ENCODE measurements around the gene SLC6A20. TPM values are rescaled to one million over a fixed set of nuclear protein-coding genes. Genes with fewer than 3 reads are reported as not detected.
"Not testable (repeated sequence)": the region's sequence is repeated elsewhere in the genome, so short reads cannot be mapped to it uniquely, and the experiment has no call there.

Gene SLC6A20
- total RNA-seq, 4 donors from 2014 or later, result 2.6 TPM; not detected in 3

- H3K27me3 ChIP-seq, result no peaks in the 10 kb centered on the region
- intact Hi-C loops (cut with DNase I; ENCODE audit: low total_unique reads), result no loop called here
- no peak for DNase-seq
- H3K9me3 ChIP-seq, result no peaks in the 10 kb centered on the region
- no peak overlapping the region for H3K4me3 ChIP-seq
- no peak overlapping the region for H3K27ac ChIP-seq
- H3K36me3 ChIP-seq, result no peaks in the 10 kb centered on the region
- TF ChIP-seq POLR2A (IDR thresholded peaks at IDR 0.05), result no peak
- TF ChIP-seq, protein P1, sequence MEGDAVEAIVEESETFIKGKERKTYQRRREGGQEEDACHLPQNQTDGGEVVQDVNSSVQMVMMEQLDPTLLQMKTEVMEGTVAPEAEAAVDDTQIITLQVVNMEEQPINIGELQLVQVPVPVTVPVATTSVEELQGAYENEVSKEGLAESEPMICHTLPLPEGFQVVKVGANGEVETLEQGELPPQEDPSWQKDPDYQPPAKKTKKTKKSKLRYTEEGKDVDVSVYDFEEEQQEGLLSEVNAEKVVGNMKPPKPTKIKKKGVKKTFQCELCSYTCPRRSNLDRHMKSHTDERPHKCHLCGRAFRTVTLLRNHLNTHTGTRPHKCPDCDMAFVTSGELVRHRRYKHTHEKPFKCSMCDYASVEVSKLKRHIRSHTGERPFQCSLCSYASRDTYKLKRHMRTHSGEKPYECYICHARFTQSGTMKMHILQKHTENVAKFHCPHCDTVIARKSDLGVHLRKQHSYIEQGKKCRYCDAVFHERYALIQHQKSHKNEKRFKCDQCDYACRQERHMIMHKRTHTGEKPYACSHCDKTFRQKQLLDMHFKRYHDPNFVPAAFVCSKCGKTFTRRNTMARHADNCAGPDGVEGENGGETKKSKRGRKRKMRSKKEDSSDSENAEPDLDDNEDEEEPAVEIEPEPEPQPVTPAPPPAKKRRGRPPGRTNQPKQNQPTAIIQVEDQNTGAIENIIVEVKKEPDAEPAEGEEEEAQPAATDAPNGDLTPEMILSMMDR (IDR thresholded peaks at IDR 0.05), result no peak
- H3K4me1 ChIP-seq, result no peaks in the 10 kb centered on the region
These were observed 40.3 kb downstream of the SLC6A20 start for GRCh38 chr3:45756055-45756454.

DNA sequence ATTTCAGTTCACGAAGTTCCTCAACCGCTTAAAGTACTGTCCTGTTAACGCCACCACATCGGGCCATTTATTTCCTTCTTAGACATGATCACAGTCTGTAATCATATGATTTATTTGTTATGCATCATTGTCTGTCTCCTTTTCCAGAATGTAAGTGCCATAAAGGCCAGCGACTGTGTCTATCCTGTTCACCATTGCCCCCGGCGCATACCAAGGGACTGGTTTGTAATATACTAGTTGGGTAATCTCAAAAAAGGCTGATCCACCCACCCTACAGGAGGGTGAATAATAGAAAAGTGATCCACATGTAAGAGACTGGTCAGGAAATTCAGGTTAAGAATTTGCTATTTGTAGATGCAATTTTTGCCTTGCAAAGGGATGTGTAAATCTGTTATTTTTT is 41.9 kb downstream of the SLC6A20 start:
- Histone ChIP-seq H3K36me3 (no peaks in the 10 kb centered on the region), H3K4me1 (no peaks in the 10 kb centered on the region), H3K27me3 (no peaks in the 10 kb centered on the region), H3K9me3 (no peaks in the 10 kb centered on the region), H3K27ac (no peak overlapping the region), H3K4me3 (no peak overlapping the region)
- intact Hi-C loops (cut with DNase I; ENCODE audit: low total_unique reads), result no loop called here
- TF ChIP-seq, protein P1 (IDR thresholded peaks at IDR 0.05), result no peak
- TF ChIP-seq POLR2A (IDR thresholded peaks at IDR 0.05), result no peak
- DNase-seq, result no peak

DNA sequence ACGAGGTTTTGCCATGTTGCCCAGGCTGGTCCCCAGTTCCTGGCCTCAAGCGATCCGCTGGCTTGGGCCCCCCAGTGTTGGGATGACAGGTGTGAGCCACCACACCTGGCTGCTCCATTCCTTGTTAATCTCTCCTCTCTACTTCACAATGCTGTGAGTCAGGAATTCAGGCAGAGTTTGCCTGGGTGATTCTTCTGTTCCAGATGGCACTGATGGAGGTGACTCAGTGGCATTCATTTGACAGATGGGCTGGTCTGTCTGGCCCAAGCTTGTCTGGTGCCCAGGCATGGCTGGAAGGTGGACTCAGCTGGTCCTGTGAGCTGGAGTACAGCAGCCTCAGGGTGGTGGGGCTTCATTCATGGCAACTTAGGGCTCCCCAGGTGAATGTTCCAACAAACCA is 43.2 kb downstream of the SLC6A20 start:
- Histone ChIP-seq H3K4me1 (no peaks in the 10 kb centered on the region), H3K9me3 (no peaks in the 10 kb centered on the region), H3K36me3 (no peaks in the 10 kb centered on the region), H3K27ac (no peak overlapping the region), H3K27me3 (no peaks in the 10 kb centered on the region), H3K4me3 (no peak overlapping the region)
- TF ChIP-seq POLR2A (IDR thresholded peaks at IDR 0.05), result no peak
- TF ChIP-seq, protein P1 (IDR thresholded peaks at IDR 0.05), result no peak
- DNase-seq, result no peak
- intact Hi-C loops (cut with DNase I; ENCODE audit: low total_unique reads), result no loop called here

DNA sequence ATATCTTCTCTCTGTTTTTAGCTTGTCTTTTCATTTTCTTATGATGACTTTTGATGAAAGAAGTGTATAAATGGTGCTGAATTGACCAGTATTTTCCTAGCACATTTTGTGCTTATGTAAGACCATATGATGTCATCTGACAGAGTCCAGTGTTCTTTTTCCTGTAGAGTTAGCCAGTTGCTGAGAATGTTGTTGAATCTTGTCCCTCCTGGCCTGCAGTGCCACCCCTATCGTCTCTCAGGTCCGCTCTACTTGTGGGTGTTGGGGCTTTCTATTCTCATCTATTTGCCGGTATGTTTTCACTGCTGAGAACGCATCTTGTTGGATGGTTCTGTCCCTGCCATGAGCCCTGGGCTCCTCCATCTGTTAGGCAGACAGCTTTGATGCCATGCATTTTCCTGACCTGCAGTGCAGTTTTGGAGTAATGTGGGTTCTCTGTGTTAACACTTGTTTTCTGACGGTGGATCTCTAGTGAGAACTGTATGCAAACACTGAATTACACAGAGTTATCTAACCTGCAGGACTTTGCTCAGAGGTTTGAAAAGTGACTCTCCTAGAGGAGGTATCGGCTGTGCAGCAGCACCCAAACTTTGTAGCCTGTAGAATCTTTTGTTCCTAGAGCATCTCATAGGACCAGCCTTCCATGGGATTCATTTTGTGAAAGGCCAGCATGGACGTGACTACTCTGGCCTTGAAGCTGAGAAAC is 44.6 kb downstream of the SLC6A20 start:
- Histone ChIP-seq H3K36me3 (no peaks in the 10 kb centered on the region), H3K4me1 (no peaks in the 10 kb centered on the region), H3K4me3 (no peak overlapping the region), H3K27ac (no peak overlapping the region), H3K27me3 (no peaks in the 10 kb centered on the region), H3K9me3 (no peaks in the 10 kb centered on the region)
- intact Hi-C loops (cut with DNase I; ENCODE audit: low total_unique reads), result no loop called here
- DNase-seq, result no peak
- TF ChIP-seq POLR2A (IDR thresholded peaks at IDR 0.05), result no peak
- TF ChIP-seq, protein P1 (IDR thresholded peaks at IDR 0.05), result no peak

DNA sequence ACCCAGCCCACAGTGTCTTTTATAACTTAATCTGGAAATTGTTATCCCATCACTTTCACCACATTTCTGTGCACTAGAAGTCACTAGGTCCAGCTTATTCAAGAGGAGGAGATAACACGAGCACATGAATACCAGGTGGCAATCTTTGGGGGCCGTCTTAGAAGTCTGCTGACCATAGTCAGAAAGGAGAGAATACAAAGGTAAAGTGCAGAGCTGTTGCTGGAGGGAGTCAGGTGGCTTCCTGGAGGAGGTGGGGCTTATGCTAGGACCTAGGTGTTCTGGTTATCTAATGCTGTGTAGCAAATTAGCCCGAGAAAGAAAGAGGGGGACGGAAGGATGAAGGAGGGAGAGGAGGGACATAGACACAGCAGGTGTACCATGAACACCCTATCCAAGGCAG is 46.5 kb downstream of the SLC6A20 start:
- Histone ChIP-seq H3K36me3 (no peaks in the 10 kb centered on the region), H3K27ac (no peak overlapping the region), H3K27me3 (no peaks in the 10 kb centered on the region), H3K9me3 (no peaks in the 10 kb centered on the region), H3K4me3 (no peak overlapping the region), H3K4me1 (no peaks in the 10 kb centered on the region)
- DNase-seq, result no peak
- intact Hi-C loops (cut with DNase I; ENCODE audit: low total_unique reads), result no loop called here
- TF ChIP-seq POLR2A (IDR thresholded peaks at IDR 0.05), result no peak
- TF ChIP-seq, protein P1 (IDR thresholded peaks at IDR 0.05), result no peak

DNA sequence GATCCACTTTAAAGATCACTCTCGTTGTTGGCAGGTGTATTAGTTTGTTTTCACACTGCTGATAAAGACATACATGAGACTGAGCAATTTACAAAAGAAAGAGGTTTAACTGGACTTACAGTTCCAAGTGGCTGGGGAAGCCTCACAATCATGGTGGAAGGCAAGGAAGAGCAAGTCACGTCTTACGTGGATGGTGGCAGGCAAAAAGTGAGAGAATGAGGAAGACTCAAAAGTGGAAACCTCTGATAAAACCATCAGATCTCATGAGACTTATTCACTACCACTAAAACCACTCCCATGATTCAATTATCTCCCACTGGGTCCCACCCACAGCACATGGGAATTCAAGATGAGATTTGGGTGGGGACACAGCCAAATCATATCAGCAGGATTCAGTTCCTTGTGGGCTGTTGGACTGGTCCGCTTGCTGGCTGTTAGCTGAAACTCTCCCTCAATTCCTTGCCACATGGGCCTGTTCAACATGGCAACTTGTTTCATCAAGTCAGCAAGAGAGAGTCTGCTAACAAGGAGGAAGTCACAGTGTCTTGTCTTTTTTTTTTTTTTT is 47.2 kb downstream of the SLC6A20 start:
- H3K4me1 ChIP-seq; H3K27me3 ChIP-seq; H3K27ac ChIP-seq; H3K9me3 ChIP-seq; H3K36me3 ChIP-seq; H3K4me3 ChIP-seq; DNase-seq; intact Hi-C loops (cut with DNase I; ENCODE audit: low total_unique reads): not testable (repeated sequence)
